H9 (cell line): ENCODE data around the gene KCNAB1. TPM values are rescaled to one million over a fixed set of nuclear protein-coding genes. Genes with fewer than 3 reads are reported as not detected.

Experiments
- DNase-seq: peaks from one replicate; pipeline ENCODE4 v3.0.0-alpha.2; 2017
- H2AFZ ChIP-seq: one replicate; pipeline ENCODE4 v1.6.1; 2013; ENCODE audit warnings: mild to moderate bottlenecking, low read length, control low read depth, moderate library complexity
- H2AK5ac ChIP-seq: 2 replicates; pipeline ENCODE4 v1.6.1; 2013; ENCODE audit warnings: low read length, control low read depth, mixed read lengths; ENCODE audit not compliant: insufficient read length
- H2BK120ac ChIP-seq: one replicate; pipeline ENCODE4 v1.6.1; 2013; ENCODE audit warnings: low read depth, mild to moderate bottlenecking, low read length, control low read depth, inconsistent platforms; ENCODE audit not compliant: poor library complexity, severe bottlenecking
- H2BK12ac ChIP-seq: 2 replicates; pipeline ENCODE4 v1.6.1; 2013; ENCODE audit warnings: low read length, control low read depth, mixed read lengths, low read depth; ENCODE audit not compliant: insufficient read length
- H2BK15ac ChIP-seq: 2 replicates; pipeline ENCODE4 v1.6.1; 2013; ENCODE audit warnings: low read depth, low read length, control low read depth
- H2BK20ac ChIP-seq: one replicate; pipeline ENCODE4 v1.6.1; 2013; ENCODE audit warnings: low read depth, mild to moderate bottlenecking, low read length, control low read depth, inconsistent platforms; ENCODE audit not compliant: poor library complexity, severe bottlenecking
- H2BK5ac ChIP-seq: 2 replicates; pipeline ENCODE4 v1.6.1; 2013; ENCODE audit warnings: low read length, control low read depth, mixed read lengths; ENCODE audit not compliant: insufficient read length
- H3K14ac ChIP-seq: 2 replicates; pipeline ENCODE4 v1.6.1; 2013; ENCODE audit warnings: low read length, control low read depth; ENCODE audit not compliant: insufficient read depth
- H3K18ac ChIP-seq: 2 replicates; pipeline ENCODE4 v1.6.1; 2013; ENCODE audit warnings: low read depth, mild to moderate bottlenecking, mixed read lengths, low read length, control low read depth; ENCODE audit not compliant: insufficient read length
- H3K23ac ChIP-seq: 2 replicates; pipeline ENCODE4 v1.6.1; 2013; ENCODE audit warnings: low read length, control low read depth, mixed read lengths, low read depth; ENCODE audit not compliant: insufficient read length
- H3K23me2 ChIP-seq: 2 replicates; pipeline ENCODE4 v1.6.1; 2013; ENCODE audit warnings: low read depth, mild to moderate bottlenecking, mixed read lengths, low read length, control low read depth; ENCODE audit not compliant: insufficient read length, poor library complexity, severe bottlenecking
- H3K27ac ChIP-seq: 2 replicates; pipeline ENCODE4 v1.5.1; 2013; ENCODE audit warnings: low read length, control low read depth, mixed read lengths, low read depth; ENCODE audit not compliant: insufficient read length
- H3K27me3 ChIP-seq: 2 replicates; pipeline ENCODE4 v1.6.1; 2013; ENCODE audit warnings: low read length, control low read depth, inconsistent platforms; ENCODE audit not compliant: insufficient read depth
- H3K4ac ChIP-seq: 2 replicates; pipeline ENCODE4 v1.6.1; 2013; ENCODE audit warnings: low read depth, mild to moderate bottlenecking, control low read depth, inconsistent platforms, low read length, moderate library complexity
- H3K4me1 ChIP-seq: 2 replicates; pipeline ENCODE4 v1.6.1; 2013; ENCODE audit warnings: low read length, control low read depth, inconsistent platforms; ENCODE audit not compliant: insufficient read depth
- H3K4me2 ChIP-seq: 2 replicates; pipeline ENCODE4 v1.6.1; 2013; ENCODE audit warnings: low read length, control low read depth, mixed read lengths; ENCODE audit not compliant: insufficient read length, insufficient read depth
- H3K56ac ChIP-seq: 2 replicates; pipeline ENCODE4 v1.6.1; 2013; ENCODE audit warnings: low read depth, mild to moderate bottlenecking, mixed read lengths, low read length, control low read depth; ENCODE audit not compliant: insufficient read length
- H3K79me1 ChIP-seq: 2 replicates; pipeline ENCODE4 v1.6.1; 2013; ENCODE audit warnings: low read depth, mild to moderate bottlenecking, moderate library complexity, low read length, control low read depth, inconsistent platforms; ENCODE audit not compliant: insufficient read depth, poor library complexity, severe bottlenecking
- H3K79me2 ChIP-seq: 2 replicates; pipeline ENCODE4 v1.6.1; 2013; ENCODE audit warnings: low read length, control low read depth, inconsistent platforms; ENCODE audit not compliant: insufficient read depth
- H3K9ac ChIP-seq: 2 replicates; pipeline ENCODE4 v1.6.1; 2013; ENCODE audit warnings: low read length, control low read depth, mixed read lengths; ENCODE audit not compliant: insufficient read length; ENCODE audit errors: extremely low read depth
- H3K9me3 ChIP-seq: one replicate; pipeline ENCODE4 v1.6.1; 2013; ENCODE audit warnings: low read depth, low read length, inconsistent platforms; ENCODE audit not compliant: control insufficient read depth
- H3T11ph ChIP-seq: one replicate; pipeline ENCODE4 v1.6.1; 2013; ENCODE audit warnings: mild to moderate bottlenecking, low read length, control low read depth, inconsistent platforms
- H4K20me1 ChIP-seq: one replicate; pipeline ENCODE4 v1.6.1; 2013; ENCODE audit not compliant: control insufficient read depth, insufficient read length, insufficient read depth
- H4K5ac ChIP-seq: 2 replicates; pipeline ENCODE4 v1.6.1; 2013; ENCODE audit warnings: low read depth, mild to moderate bottlenecking, mixed read lengths, low read length, control low read depth; ENCODE audit not compliant: insufficient read length
- H4K8ac ChIP-seq: replicated peaks from 2 replicates; pipeline ENCODE4 v1.6.1; 2013; ENCODE audit warnings: low read length, control low read depth, mixed read lengths, low read depth; ENCODE audit not compliant: insufficient read length
- H4K91ac ChIP-seq: 2 replicates; pipeline ENCODE4 v1.6.1; 2013; ENCODE audit warnings: low read depth, mild to moderate bottlenecking, moderate library complexity, mixed read lengths, low read length, control low read depth; ENCODE audit not compliant: insufficient read length
- H3K27ac Mint-ChIP-seq, 3 experiments: 2 replicates in 2 of 3; 3 replicates in 1 of 3; pipeline ENCODE4 v1.8.0; 2020 to 2021; ENCODE audit warnings: mixed read lengths in 3 of 3, mild to moderate bottlenecking in 1 of 3, moderate library complexity in 1 of 3
- H3K27me3 Mint-ChIP-seq: 2 replicates; pipeline ENCODE4 v1.8.0; 2021; ENCODE audit warnings: low read depth, mild to moderate bottlenecking, moderate library complexity, mixed read lengths
- H3K36me3 Mint-ChIP-seq, 3 experiments: 2 replicates in 2 of 3; 3 replicates in 1 of 3; pipeline ENCODE4 v1.8.0; 2020 to 2021; ENCODE audit warnings: low read depth in 3 of 3, mixed read lengths in 3 of 3; ENCODE audit not compliant: insufficient read depth in 1 of 3
- H3K4me1 Mint-ChIP-seq, 2 experiments: 2 replicates each; pipeline ENCODE4 v1.8.0; 2020; ENCODE audit warnings: mixed read lengths in 2 of 2
- H3K4me3 Mint-ChIP-seq, 2 experiments: 2 replicates in 1 of 2; 3 replicates in 1 of 2; pipeline ENCODE4 v1.8.0; 2020 to 2021; ENCODE audit warnings: mild to moderate bottlenecking in 2 of 2, mixed read lengths in 2 of 2, moderate library complexity in 1 of 2
- H3K9me3 Mint-ChIP-seq, 2 experiments: 2 replicates in 1 of 2; 3 replicates in 1 of 2; pipeline ENCODE4 v1.8.0; 2020; ENCODE audit warnings: mild to moderate bottlenecking in 2 of 2, mixed read lengths in 2 of 2, moderate library complexity in 1 of 2
- WGBS: extraction: QIAGEN DNeasy Blood & Tissue Kit; methylation state at CpG from one replicate; pipeline ENCODE4 v1.1.7; 2013; ENCODE audit warnings: missing lambda C conversion rate, low lambda C conversion rate, mixed read lengths; ENCODE audit not compliant: insufficient read length; ENCODE audit errors: extremely low coverage; 5-methylcytosine and 5-hydroxymethylcytosine counted together
- total RNA-seq: library from RNA; stranded (reverse); gene quantifications from 2 replicates; pipeline ENCODE4 v1.2.1, GENCODE V29; 2021
- TF ChIP-seq, protein P1 (sequence below): fragments of 200-600 bp; sonication (generic); conservative IDR thresholded peaks from 3 replicates; pipeline ENCODE4 v1.8.0; 2021; ENCODE audit warnings: antibody characterized with exemption, mild to moderate bottlenecking

KCNAB1 gene
- total RNA-seq, 1 experiment from 2014 or later, result 3.7 TPM

DNA sequence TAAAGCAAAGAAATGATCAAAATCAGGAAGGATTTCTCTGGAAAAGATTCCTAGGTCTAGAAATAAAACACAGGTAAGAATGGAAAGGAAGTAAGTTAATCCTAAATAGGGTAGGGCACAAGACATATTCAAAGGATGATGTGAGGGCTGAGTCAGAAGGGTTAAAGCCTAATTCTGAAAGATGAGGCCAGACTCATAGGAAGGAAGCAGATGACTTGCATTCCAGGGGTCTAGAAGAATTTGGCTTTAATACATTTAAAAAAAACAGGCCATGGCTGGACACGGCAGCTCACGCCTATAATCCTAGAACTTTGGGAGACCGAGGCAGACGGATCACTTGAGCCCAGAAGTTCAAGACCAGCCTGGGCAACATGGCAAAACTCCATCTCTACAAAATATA is 431.4 kb downstream of the KCNAB1 start:
- peaks cover 41 to 63% (median 60%) of the 10 kb centered on the region in 3 experiments; a peak in 6 of 7 replicates for H3K36me3 Mint-ChIP-seq
- H2BK12ac ChIP-seq, result no peak overlapping the region

More for the DNA sequence above, 431.4 kb downstream of the KCNAB1 start:
- no peak for DNase-seq
- no peaks in the 10 kb centered on the region for H3K4me1 ChIP-seq
- no peak overlapping the region for H3K14ac ChIP-seq
- peaks cover 18% of the 10 kb centered on the region in 2 experiments for H3K4me1 Mint-ChIP-seq
- H3K27ac Mint-ChIP-seq, result no peak overlapping the region; a peak in 2 of 7 replicates
- peaks cover 31% of the 10 kb centered on the region; the same call in 1 of the 2 replicates for H3K79me2 ChIP-seq
- H2AFZ ChIP-seq, result no peak overlapping the region
- no peak overlapping the region for H2BK15ac ChIP-seq
- H3K4me3 Mint-ChIP-seq, result no peak overlapping the region; a peak in 1 of 5 replicates
- H3K56ac ChIP-seq, result no peak overlapping the region
- WGBS, result no CpG with 5 or more reads among the region's 4 CpGs
- no peak overlapping the region for H3T11ph ChIP-seq
- no peaks in the 10 kb centered on the region for H3K27me3 ChIP-seq
- no peak overlapping the region for H2BK120ac ChIP-seq
- H3K18ac ChIP-seq, result no peak overlapping the region
- H2AK5ac ChIP-seq, result no peak overlapping the region
- no peak overlapping the region for H4K91ac ChIP-seq
- H3K23ac ChIP-seq, result no peak overlapping the region
- no peaks in the 10 kb centered on the region for H3K9me3 ChIP-seq
- no peak overlapping the region for H4K5ac ChIP-seq
- no peaks in the 10 kb centered on the region for H3K27me3 Mint-ChIP-seq
- H3K27ac ChIP-seq, result no peak overlapping the region
- no peak overlapping the region for H2BK20ac ChIP-seq
- TF ChIP-seq, protein P1, sequence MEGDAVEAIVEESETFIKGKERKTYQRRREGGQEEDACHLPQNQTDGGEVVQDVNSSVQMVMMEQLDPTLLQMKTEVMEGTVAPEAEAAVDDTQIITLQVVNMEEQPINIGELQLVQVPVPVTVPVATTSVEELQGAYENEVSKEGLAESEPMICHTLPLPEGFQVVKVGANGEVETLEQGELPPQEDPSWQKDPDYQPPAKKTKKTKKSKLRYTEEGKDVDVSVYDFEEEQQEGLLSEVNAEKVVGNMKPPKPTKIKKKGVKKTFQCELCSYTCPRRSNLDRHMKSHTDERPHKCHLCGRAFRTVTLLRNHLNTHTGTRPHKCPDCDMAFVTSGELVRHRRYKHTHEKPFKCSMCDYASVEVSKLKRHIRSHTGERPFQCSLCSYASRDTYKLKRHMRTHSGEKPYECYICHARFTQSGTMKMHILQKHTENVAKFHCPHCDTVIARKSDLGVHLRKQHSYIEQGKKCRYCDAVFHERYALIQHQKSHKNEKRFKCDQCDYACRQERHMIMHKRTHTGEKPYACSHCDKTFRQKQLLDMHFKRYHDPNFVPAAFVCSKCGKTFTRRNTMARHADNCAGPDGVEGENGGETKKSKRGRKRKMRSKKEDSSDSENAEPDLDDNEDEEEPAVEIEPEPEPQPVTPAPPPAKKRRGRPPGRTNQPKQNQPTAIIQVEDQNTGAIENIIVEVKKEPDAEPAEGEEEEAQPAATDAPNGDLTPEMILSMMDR, result no peak
- H3K9ac ChIP-seq, result no peak overlapping the region
- H4K20me1 ChIP-seq, result no peaks in the 10 kb centered on the region
- no peak overlapping the region for H3K4ac ChIP-seq
- no peak overlapping the region for H2BK5ac ChIP-seq
- no peaks in the 10 kb centered on the region for H3K9me3 Mint-ChIP-seq
- H4K8ac ChIP-seq, result no peak overlapping the region
- H3K23me2 ChIP-seq, result peaks cover 9% of the 10 kb centered on the region
- no peak overlapping the region for H3K4me2 ChIP-seq
- peaks cover 4% of the 10 kb centered on the region for H3K79me1 ChIP-seq
